A673 (cell line): ENCODE measurements around the gene GPR119.

Experiments
- EZH2 ChIP-seq: fragments of 200-600 bp; sonication (generic); IDR thresholded peaks from 2 replicates; pipeline ENCODE4 v1.6.1; 2017; ENCODE audit warnings: borderline replicate concordance, low read depth, mild to moderate bottlenecking, mixed read lengths, antibody characterized with exemption, low read length; ENCODE audit not compliant: poor library complexity, severe bottlenecking
- TF ChIP-seq, protein P1 (sequence below): fragments of 300-800, 200-600 bp; sonication (generic); conservative IDR thresholded peaks from 2 replicates; pipeline ENCODE4 v1.5.1; 2017; ENCODE audit warnings: low read depth, mild to moderate bottlenecking, antibody characterized with exemption, low read length, moderate library complexity, mixed read lengths

DNA sequence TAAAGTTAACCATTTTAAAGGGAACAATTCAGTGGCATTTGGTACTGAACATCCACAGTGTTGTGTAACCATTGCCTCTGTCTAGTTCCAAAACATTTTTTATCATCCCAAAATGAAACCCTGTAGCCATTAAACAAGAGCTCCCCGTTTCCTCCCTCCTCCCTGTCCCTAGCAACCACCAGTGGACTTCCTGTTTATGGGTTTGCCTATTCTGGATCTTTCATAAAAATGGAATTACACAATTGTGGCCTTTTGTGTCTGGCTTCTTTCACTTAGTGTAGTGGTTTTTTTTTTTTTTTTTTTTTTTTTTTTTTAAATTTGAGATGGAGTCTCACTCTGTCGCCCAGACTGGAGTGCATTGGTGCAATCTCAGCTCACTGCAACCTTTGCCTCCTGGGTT, 27.9 kb upstream of the GPR119 start:
- TF ChIP-seq, protein P1, sequence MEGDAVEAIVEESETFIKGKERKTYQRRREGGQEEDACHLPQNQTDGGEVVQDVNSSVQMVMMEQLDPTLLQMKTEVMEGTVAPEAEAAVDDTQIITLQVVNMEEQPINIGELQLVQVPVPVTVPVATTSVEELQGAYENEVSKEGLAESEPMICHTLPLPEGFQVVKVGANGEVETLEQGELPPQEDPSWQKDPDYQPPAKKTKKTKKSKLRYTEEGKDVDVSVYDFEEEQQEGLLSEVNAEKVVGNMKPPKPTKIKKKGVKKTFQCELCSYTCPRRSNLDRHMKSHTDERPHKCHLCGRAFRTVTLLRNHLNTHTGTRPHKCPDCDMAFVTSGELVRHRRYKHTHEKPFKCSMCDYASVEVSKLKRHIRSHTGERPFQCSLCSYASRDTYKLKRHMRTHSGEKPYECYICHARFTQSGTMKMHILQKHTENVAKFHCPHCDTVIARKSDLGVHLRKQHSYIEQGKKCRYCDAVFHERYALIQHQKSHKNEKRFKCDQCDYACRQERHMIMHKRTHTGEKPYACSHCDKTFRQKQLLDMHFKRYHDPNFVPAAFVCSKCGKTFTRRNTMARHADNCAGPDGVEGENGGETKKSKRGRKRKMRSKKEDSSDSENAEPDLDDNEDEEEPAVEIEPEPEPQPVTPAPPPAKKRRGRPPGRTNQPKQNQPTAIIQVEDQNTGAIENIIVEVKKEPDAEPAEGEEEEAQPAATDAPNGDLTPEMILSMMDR, result no peak
- TF ChIP-seq EZH2, result no peak
